GM18870 (cell line): ENCODE results near the gene MXI1.
"Not testable (repeated sequence)": the region's sequence is repeated elsewhere in the genome, so short reads cannot be mapped to it uniquely, and the experiment has no call there.

Experiments used
- ATAC-seq: cut with Tn5 transposase; IDR thresholded peaks from one replicate; pipeline ENCODE4 v1.9.1; 2021; ENCODE audit warnings: moderate library complexity; ENCODE audit not compliant: unreplicated experiment

Gene MXI1

DNA sequence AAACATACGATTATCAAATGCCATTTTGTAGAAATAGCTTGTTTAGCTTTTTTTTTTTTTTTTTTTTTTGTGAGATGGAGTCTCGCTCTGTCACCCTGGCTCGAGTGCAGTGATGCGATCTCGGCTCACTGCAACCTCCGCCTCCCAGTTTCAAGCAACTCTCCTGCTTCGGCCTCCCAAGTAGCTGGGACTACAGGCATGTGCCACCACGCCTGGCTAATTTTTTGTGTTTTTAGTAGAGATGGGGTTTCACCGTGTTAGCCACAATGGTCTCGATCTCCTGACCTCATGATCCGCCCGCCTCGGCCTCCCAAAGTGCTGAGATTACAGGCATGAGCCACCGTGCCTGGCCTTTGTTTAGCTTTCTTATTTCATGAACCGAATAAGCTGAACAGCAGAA, 65.6 kb downstream of the MXI1 start:
- ATAC-seq = not testable (repeated sequence)

DNA sequence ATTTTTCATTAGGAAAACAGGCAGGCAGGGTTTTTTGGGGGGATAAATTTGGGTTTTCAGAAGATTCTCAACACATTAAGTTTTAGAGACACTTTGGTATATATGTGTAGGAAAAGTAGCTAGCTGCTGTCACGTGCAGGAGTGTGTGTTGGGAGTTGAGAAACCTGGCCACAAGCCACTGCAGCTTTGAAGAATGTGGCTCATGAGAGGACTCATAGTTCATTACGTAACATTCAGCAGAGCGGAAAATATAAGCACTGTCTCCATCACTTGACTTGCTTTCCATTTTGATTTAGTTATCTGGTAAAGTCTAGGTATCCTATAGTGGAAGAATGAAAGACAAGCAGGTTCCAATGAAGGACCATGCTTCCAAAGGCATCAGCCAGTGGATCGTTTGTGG, 66.1 kb downstream of the MXI1 start:
- peak; percentile 30 for ATAC-seq

DNA sequence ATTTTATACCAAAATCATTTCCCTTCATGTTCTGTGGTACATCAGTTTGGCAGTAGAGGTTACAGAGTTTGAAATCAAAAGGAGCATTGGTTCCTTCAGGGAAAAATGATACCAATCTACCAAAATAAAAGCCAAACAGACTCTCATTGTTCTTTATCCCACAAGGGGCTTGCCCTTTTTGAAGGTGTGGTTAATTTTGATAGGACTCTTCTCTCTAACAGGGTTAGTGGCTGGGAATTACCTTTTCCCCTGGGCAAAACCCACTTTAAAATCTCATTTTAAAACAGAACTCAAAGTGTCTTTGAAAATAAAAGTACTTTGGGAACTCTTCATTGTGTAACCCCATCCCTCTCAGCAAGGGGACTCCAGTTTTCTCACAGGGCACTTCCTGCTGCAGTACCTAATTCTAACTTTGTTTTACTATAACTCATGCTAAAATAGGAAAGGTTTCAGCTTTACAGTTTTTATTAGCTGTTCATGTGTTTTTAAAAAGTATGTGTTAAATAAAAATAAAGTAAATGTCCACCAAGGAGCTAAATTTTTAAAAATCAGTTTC, 66.7 kb downstream of the MXI1 start:
- no peak for ATAC-seq

DNA sequence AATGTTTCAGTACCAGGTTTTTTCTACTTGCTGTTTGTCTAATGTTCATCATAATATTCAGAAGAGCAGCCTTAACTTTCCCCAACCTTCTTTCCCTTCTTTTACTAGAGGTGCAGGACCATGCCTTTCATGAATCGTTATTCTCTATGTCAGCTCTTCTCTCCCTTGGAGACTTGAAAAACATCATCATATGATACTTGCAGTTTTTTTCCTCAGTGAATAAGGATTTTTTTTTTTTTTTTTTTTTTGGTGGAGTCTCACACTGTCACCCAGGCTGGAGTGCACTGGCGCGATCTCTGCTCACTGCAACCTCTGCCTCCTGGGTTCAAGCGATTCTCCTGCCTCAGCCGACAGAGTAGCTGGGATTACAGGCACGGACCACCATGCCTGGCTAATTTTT, 67.2 kb downstream of the MXI1 start:
- ATAC-seq = no peak

DNA sequence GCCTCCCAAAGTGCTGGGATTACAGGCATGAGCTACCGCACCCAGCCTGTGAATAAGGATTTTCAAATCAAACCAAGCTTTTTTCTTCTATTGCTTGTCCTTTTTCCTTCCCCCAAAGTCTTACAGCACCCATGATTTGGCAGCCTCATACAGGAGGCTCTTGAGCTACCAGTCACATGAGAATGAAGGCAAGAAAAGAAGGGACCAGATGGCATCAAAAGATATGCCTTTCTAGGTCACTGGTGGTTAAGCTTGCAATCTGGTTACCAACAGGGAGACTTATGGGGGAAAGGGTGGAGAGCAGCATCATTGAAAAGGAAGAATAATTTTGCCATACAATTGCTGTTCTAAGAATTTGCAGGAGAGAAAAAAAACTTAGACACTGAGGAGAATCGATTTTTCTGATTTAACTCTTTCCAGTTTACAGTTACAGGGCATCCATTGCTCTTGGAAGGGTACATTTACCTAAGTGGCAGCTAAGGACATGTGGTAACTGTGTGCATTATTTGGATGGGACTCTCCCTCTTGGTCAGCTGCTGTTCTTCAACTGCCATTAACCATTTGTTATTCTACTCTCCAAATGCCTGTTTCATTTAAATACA, 67.8 kb downstream of the MXI1 start:
- ATAC-seq = no peak

DNA sequence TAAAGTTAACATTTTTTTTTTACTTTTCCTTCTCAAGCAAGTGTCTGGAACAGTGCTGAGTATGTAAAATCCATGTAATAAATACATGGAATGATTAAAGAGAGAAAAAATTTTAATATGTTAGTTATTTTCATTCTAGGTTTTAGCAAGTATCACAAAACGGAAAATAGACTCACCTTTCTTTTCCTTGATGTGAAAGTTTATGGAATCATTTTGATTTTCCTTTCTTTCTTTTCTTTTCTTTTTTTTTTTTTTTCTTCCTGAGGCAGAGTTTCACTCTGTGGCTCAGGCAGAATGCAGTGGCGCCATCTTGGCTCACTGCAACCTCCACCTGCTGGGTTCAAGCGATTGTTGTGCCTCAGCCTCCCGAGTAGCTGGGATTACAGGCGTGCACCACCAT, 69.2 kb downstream of the MXI1 start:
- ATAC-seq = no peak

DNA sequence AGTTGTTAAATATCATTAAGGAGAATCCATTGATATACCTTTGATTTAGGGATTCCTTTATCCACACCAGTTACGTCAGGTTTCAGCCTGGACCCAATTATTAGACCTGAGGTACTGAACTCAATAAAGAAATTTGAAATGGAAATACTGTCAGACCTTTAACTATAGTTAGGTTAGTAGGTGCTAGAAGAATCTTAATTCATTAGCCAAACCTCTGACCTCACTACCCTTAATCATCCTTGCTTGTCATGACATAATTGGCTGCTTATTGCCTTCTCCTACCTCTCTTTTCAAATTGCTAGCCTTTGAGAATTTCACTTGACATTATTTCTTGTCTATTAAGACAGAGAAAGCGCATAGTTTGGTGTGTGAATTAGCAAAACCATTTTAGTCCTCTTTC, 70.2 kb downstream of the MXI1 start:
- ATAC-seq = no peak

DNA sequence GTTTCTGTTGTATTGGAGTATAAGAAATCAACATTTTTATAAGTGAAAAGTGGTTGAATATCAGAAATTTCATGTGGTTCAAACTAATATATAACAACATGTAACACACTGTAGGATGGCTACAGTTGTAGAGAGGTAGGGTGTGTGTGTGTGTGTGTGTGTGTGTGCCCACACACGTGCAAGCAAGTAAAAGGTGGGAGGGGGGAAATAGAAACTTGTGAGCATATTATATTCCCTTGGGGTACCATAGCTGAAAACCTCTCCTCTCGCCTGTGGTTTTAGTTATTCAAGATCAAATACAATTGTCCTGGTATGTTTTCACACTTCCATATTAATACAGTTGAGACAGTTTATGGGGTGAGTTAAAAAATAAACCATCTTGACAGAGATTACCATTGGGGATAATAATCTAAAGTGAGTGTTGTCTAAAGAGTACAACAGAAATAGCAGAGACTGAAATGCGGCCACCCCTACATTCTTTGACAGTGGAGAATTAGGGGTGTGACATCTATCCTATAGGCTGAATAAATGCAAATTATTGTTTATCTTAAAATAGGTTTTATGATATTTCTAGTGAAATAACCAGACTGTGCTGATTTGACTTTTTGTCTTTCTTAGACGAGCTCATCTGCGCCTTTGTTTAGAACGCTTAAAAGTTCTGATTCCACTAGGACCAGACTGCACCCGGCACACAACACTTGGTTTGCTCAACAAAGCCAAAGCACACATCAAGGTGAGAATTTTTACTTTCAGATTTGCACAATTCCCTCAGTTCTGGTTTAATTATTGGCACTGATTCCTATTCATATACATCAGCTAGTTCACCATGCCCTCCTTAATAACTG, 71.4 kb downstream of the MXI1 start:
- ATAC-seq = no peak

DNA sequence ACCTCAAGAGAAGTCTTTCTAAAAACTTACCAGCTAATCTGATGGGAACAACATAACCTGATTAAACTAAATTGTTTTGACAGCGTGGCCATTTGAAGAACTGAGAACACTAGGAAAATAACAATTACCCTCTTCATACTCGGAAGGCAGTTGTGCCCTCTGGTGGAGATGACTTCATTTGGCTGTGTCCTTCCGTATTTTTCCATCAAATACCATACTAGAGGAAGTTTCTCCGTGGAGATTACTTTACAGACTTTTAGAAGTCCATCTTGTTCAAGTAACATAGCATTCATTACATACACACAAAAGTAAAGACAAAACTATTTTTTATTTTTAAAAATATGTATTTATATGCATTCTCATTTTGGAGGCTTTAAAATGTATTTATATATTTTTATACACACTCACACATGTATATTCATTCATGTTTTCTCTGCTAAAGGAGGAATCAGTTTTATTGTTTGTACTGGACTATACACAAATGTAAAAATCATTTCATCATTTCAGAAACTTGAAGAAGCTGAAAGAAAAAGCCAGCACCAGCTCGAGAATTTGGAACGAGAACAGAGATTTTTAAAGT, 72.1 kb downstream of the MXI1 start:
- peak; percentile 51 for ATAC-seq

DNA sequence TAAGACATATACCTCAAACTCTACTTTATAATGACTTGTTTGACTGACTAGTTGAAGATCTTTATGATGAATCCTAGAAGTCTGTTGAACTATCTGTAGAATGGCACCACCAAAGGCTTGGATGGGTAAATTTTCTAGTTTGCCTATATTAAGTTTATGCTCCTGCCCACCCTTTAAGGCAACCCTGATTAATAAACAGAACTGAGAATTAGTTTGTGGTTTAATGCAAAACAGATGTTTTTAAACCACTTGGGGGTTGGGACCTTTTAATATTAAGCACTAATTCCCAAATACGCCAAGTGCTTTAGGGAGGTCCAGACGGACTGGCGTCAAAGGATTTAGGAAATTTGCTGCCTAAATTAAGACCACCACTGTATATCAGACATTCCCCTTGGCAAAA, 76.9 kb downstream of the MXI1 start:
- ATAC-seq = no peak

DNA sequence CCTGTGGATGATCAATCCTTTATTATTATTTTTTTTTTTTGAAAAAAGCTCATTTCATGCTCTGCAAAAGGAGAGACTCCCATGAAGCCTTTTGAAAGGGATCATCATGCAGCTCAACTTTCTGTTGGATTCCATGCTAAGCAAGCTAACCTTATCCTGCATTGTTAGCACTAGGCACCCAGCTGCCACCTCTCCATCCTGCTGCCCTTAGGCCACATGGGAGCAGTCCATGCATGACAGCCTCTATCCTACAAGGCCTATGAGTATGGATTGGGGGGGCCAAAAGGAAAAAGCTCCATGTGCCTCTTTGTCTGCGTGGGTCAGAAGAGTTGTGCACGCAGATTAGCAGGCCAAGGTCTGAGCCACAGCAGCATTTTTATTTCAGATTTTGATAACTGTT, 78.1 kb downstream of the MXI1 start:
- no peak for ATAC-seq

DNA sequence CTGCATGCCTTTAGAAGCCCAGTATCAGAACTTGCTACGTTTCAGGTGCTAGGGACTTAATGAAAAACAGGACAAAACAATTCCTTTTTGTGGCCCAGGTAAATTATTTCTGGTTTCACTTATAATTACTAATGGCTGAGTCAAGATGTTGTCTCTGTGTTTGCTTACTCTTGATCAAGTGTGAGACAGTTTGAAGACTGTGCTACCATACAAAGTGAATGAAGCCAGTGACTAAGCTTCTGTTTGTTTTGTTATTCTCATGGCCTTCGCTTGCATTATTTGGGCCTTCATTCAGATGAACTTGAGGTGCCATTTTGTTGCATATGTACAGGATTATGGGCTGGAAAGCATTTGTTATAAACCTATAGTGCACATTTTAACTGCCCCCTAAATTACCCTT, 79.4 kb downstream of the MXI1 start:
- ATAC-seq = no peak

DNA sequence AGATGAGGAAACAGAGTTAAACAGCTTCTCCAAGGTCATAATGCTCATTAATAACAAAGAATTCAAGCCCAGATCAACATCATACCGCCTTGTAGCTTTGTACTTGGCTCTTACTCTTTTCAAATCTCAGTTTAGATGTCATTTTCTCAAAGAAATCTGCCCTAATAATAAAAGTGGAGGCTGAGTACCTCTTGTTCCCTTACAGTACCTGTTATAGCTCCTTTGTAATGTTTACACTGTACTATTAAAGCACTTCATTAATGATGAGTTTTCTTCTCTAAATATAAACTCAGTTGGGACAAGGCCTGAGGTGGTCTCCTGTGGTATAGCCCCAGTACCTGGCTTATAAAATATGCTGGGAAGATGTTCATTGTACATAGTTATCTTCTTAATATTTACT, 89.6 kb downstream of the MXI1 start:
- ATAC-seq = no peak

DNA sequence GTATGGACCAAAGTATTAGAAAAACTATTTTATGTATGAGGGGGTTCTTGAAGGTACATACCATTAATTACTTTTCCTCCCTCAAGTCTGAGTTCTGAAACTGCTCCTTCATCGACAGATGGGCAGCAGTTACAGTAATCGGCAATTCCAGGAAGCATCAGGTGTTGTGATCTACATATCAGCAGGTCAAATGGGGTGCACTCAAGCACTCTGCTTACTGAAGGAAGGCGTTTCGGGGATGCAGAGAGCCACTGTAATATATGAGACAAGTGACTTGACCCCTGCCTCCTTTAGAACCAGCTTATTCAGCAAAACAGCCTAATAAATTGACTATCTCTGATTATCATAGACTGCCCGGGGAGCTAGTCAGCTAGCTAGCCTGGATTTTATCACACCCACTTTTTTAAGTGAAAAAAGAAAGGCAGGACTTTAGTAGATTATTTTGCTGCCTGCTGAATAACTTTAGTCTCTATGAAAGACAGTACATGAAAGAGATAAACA, 93.1 kb downstream of the MXI1 start:
- ATAC-seq = no peak

DNA sequence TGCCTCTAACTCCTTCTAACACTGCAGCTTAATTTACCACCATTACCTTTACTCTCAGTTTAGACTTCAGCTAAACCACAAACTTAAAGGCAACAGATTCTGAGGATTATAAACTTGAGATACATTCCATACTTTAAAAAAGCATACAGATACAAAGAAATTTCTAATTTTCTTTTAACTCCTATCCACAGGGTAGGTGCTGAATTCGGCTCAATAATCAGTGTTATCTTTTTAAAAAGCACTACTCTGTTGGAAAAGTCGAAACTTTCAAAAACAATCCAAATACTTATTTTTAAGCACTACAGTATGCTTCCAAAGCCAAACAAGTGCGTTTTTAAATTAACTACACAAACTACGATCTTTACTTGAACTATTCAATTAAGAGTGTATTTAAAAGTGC, 96.3 kb downstream of the MXI1 start:
- ATAC-seq = no peak

DNA sequence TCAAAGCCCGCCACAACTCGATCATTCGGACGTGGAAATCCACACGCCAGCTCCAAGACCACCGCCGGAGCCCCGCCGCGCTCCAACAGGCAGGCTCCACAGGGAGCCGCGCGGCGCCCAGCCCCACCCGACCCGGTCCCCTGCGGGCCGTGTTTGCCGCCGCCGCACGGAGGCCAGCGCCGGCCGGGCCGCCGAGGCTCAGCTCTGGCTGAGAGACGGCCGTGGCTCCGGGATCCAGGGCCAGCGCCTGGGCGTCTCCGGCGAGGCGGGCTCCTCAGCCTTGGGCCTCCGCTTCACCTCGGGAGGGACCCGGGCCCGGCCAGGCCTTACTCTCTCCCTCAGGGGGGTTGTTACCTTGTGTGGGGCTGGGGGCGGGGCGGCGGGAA, 97.0 kb downstream of the MXI1 start:
- ATAC-seq = no peak

DNA sequence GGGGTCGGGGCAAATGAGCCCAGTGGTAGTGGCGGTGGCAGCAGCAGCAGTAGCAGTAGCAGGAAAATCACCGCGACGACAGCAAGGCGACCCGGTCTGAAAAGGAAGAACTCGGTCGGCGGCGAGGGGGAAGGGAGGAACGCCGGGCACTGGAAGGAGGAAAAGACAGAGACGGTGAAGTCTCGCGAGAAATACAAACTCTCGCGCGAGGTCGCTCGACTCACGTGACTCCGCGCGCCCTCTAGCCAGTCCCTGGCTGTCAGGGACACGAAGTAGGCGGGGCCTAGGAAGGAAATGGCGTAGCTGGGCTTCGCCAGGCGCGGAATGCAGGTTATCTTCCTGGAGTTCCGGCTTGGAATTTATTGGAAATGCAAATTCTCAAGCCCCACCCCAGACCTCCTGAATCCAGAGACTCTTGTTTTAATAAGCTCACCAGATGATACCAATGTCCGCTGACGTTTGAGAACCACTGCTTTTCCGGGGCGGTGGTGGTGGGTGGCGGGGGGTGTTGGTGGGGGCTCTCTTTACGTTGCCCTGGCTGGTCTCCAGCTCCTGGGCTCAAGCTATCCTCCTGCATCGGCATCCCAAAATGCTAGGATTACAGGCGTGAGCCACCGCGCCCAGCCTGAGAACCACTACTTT, 97.5 kb downstream of the MXI1 start, which contains the start of gene SMNDC1:
TSS of gene SMNDC1 (minus strand) at position 141 of the 642 bp plus-strand sequence. CDS start 1,333 bp downstream, outside the sequence.
- ATAC-seq = peak; percentile 92

DNA sequence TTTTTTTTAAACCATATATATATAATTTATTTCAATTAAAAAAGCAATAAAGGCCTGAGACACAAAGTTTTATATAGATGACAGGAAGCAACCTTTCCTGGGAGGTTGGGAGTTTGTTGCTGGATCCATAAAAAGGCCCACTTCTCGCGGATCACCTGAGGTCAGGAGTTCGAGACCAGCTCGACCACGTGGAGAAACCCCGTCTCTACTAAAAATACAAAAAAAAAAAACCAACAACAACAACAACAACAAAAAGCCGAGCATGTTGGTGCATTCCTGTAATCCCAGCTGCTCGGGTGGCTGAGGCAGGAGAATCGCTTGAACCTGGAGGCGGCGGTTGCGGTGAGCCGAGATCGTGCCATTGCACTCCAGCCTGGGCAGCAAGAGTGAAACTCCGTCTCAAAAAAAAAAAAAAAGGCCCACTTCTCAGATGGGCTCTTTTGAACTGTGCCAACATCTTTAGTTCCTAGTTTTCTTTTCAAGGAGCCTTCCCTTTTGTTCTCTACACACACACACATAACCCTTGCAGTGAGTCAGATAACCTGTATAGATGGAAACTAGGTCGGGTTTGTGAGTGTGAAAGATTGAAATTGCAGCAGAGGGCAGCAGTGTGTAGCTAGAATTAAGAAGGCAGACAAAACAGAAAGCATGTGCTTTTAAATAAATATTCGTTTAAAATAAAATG, 98.5 kb downstream of the MXI1 start:
- ATAC-seq = peak; percentile 34

DNA sequence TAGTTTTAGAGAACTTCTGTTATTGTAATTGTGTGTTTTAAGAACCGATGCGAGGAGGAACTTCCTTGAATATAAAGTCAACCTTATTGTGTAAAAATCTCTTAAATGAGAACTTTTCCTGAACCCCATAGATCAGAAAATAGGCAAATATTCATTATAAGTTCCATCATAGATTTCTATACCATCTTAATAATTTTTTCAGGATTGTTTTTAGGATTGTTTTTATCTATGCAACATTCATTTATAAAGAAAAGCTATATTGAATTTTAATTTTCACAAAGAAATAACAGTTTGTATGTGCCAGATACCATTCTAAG, 99.0 kb downstream of the MXI1 start:
- ATAC-seq = no peak

DNA sequence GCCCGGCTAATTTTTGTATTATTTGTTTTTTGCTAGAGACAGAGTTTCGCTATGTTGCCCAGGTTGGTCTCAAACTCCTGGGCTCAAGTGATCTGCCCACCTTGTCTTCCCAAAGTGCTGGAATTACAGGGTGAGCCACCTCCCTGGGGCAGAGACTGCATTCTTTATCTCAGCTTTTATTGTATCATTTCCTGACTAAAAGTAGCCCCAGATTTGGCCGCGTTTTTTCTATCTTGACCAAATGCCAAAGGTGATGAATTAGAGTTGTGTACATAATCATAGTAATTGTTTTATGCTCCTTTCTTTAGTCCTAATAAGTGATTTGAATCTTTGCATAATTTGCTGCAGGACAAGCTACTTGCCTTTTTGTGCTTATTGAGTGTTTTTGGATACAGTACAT, 100.4 kb downstream of the MXI1 start:
- no peak for ATAC-seq

DNA sequence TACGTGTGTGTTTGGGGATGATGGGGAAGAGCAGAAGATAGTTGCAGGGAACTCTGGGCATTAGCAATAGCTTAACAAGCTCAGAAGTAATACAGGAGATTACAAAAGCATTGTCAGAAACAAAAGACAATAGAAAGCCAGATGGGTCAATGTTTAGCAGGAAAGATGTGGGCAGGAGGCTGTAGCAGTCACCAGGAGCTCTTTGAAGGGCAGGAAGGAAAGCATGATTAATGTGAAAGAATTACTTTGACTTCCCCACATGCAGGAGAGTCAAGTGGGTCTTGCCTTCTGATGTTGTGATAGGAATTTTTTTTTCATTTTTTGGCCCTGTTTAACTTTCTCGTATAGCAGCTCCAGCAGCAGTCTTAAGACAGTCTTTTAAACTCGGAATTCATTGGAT, 103.3 kb downstream of the MXI1 start:
- no peak for ATAC-seq
